IPS-18a (cell line): ENCODE data around the gene ACTL7A.
"Not testable (repeated sequence)": the region's sequence is repeated elsewhere in the genome, so short reads cannot be mapped to it uniquely, and the experiment has no call there.

Source experiments
- H3K27ac ChIP-seq: one replicate; pipeline ENCODE4 v1.5.1; 2013; ENCODE audit warnings: low read length
- H3K27me3 ChIP-seq: one replicate; pipeline ENCODE4 v1.6.1; 2013; ENCODE audit warnings: mild to moderate bottlenecking, low read length; ENCODE audit not compliant: control insufficient read depth, insufficient read depth
- H3K36me3 ChIP-seq: one replicate; pipeline ENCODE4 v1.6.1; 2013; ENCODE audit warnings: low read depth, low read length; ENCODE audit not compliant: control insufficient read depth
- H3K4me1 ChIP-seq: one replicate; pipeline ENCODE4 v1.6.1; 2013; ENCODE audit warnings: low read depth, low read length; ENCODE audit not compliant: control insufficient read depth
- H3K4me3 ChIP-seq: one replicate; pipeline ENCODE4 v1.5.1; 2013; ENCODE audit warnings: low read length
- H3K9ac ChIP-seq: one replicate; pipeline ENCODE4 v1.6.1; 2013; ENCODE audit warnings: mild to moderate bottlenecking, low read length, moderate library complexity
- H3K9me3 ChIP-seq: one replicate; pipeline ENCODE4 v1.6.1; 2013; ENCODE audit warnings: low read depth, low read length; ENCODE audit not compliant: control insufficient read depth

ACTL7A gene

GRCh38 chr9:108883085-108883484, 21.0 kb downstream of the ACTL7A start:
- Histone ChIP-seq H3K4me1 (no peaks in the 10 kb centered on the region), H3K27me3 (no peaks in the 10 kb centered on the region), H3K9ac (no peak overlapping the region), H3K36me3 (peaks cover 34% of the 10 kb centered on the region), H3K9me3 (no peaks in the 10 kb centered on the region), H3K4me3 (no peak overlapping the region), H3K27ac (no peak overlapping the region)

GRCh38 chr9:108884701-108885100, 22.6 kb downstream of the ACTL7A start:
- Histone ChIP-seq H3K9me3 (no peaks in the 10 kb centered on the region), H3K4me3 (no peak overlapping the region), H3K9ac (no peak overlapping the region), H3K27ac (no peak overlapping the region), H3K27me3 (no peaks in the 10 kb centered on the region), H3K36me3 (peaks cover 31% of the 10 kb centered on the region), H3K4me1 (no peaks in the 10 kb centered on the region)

GRCh38 chr9:108885643-108886348, 23.7 kb downstream of the ACTL7A start:
- no peak overlapping the region for H3K27ac ChIP-seq
- H3K9me3 ChIP-seq = no peaks in the 10 kb centered on the region
- H3K4me1 ChIP-seq = no peaks in the 10 kb centered on the region
- no peak overlapping the region for H3K4me3 ChIP-seq
- H3K27me3 ChIP-seq = no peaks in the 10 kb centered on the region
- H3K9ac ChIP-seq = no peak overlapping the region
- peaks cover 28% of the 10 kb centered on the region for H3K36me3 ChIP-seq

- H3K36me3 ChIP-seq = peaks cover 30% of the 10 kb centered on the region
- H3K4me3 ChIP-seq, H3K27me3 ChIP-seq, H3K9me3 ChIP-seq, H3K4me1 ChIP-seq, H3K9ac ChIP-seq, H3K27ac ChIP-seq: not testable (repeated sequence)
These were observed 24.7 kb downstream of the ACTL7A start for GRCh38 chr9:108886594-108887271.

- no peak overlapping the region for H3K4me3 ChIP-seq
- H3K36me3 ChIP-seq = peaks cover 55% of the 10 kb centered on the region
- no peaks in the 10 kb centered on the region for H3K4me1 ChIP-seq
- H3K9ac ChIP-seq = no peak overlapping the region
- H3K27me3 ChIP-seq = no peaks in the 10 kb centered on the region
- H3K27ac ChIP-seq = no peak overlapping the region
- no peaks in the 10 kb centered on the region for H3K9me3 ChIP-seq
These were observed 27.6 kb downstream of the ACTL7A start for GRCh38 chr9:108889649-108890067.

- Histone ChIP-seq H3K9ac (no peak overlapping the region), H3K36me3 (peaks cover 88% of the 10 kb centered on the region), H3K27me3 (no peaks in the 10 kb centered on the region), H3K9me3 (no peaks in the 10 kb centered on the region), H3K4me3 (no peak overlapping the region), H3K4me1 (no peaks in the 10 kb centered on the region), H3K27ac (no peak overlapping the region)
These were observed 32.3 kb downstream of the ACTL7A start for GRCh38 chr9:108894225-108894997.

GRCh38 chr9:108897324-108898096, 35.4 kb downstream of the ACTL7A start:
- peaks cover 92% of the 10 kb centered on the region for H3K36me3 ChIP-seq
- no peaks in the 10 kb centered on the region for H3K9me3 ChIP-seq
- no peak overlapping the region for H3K27ac ChIP-seq
- no peaks in the 10 kb centered on the region for H3K27me3 ChIP-seq
- H3K4me1 ChIP-seq = no peaks in the 10 kb centered on the region
- H3K4me3 ChIP-seq = no peak overlapping the region
- no peak overlapping the region for H3K9ac ChIP-seq

- H3K9me3 ChIP-seq, H3K9ac ChIP-seq, H3K27ac ChIP-seq, H3K4me1 ChIP-seq, H3K27me3 ChIP-seq, H3K4me3 ChIP-seq: not testable (repeated sequence)
- H3K36me3 ChIP-seq = peaks cover 92% of the 10 kb centered on the region
These were observed 37.1 kb downstream of the ACTL7A start for GRCh38 chr9:108899023-108899695.

GRCh38 chr9:108900176-108900575, 38.1 kb downstream of the ACTL7A start:
- H3K4me1 ChIP-seq = no peaks in the 10 kb centered on the region
- H3K27ac ChIP-seq = no peak overlapping the region
- H3K4me3 ChIP-seq = no peak overlapping the region
- no peaks in the 10 kb centered on the region for H3K9me3 ChIP-seq
- no peak overlapping the region for H3K9ac ChIP-seq
- peaks cover 87% of the 10 kb centered on the region for H3K36me3 ChIP-seq
- H3K27me3 ChIP-seq = no peaks in the 10 kb centered on the region

GRCh38 chr9:108903420-108904103, 41.5 kb downstream of the ACTL7A start:
- H3K9ac ChIP-seq = no peak overlapping the region
- H3K27ac ChIP-seq = no peak overlapping the region
- no peak overlapping the region for H3K4me3 ChIP-seq
- H3K4me1 ChIP-seq = no peaks in the 10 kb centered on the region
- H3K27me3 ChIP-seq = no peaks in the 10 kb centered on the region
- peaks cover 86% of the 10 kb centered on the region for H3K36me3 ChIP-seq
- no peaks in the 10 kb centered on the region for H3K9me3 ChIP-seq
